GM12878 (cell line): Measurements from ENCODE around the gene SLC39A11. TPM values are rescaled to one million over a fixed set of nuclear protein-coding genes. Genes with fewer than 3 reads are reported as not detected.

Source experiments
- CBFB ChIP-seq: IDR thresholded peaks from 2 replicates; pipeline ENCODE4 v1.6.1; 2016; ENCODE audit warnings: antibody characterized with exemption, low read depth
- CEBPZ ChIP-seq: fragments of 150-350 bp; IDR thresholded peaks from 2 replicates; pipeline ENCODE4 v1.6.1; 2016; ENCODE audit warnings: low read depth, low read length
- EGR1 ChIP-seq, 2 experiments: IDR thresholded peaks; 1 replicate in 1 of 2; 2 replicates in 1 of 2; pipeline ENCODE4 v1.6.1; 2011 to 2012; ENCODE audit warnings: low read depth in 2 of 2, low read length in 2 of 2, borderline replicate concordance in 1 of 2, mild to moderate bottlenecking in 1 of 2, moderate library complexity in 1 of 2
- HDAC2 ChIP-seq: fragments of 200-600 bp; sonication (generic); IDR thresholded peaks from 2 replicates; pipeline ENCODE4 v1.6.1; 2017
- JUND ChIP-seq: IDR thresholded peaks from 2 replicates; pipeline ENCODE4 v1.6.1; 2012; ENCODE audit warnings: low read depth, mild to moderate bottlenecking, low read length, improper control_type of control experiment, moderate library complexity
- PKNOX1 ChIP-seq: fragments of 450-650 bp; IDR thresholded peaks from 2 replicates; pipeline ENCODE4 v1.6.1; 2016; ENCODE audit warnings: mild to moderate bottlenecking
- RCOR1 ChIP-seq: conservative IDR thresholded peaks from 2 replicates; pipeline ENCODE4 v1.6.1; 2012; ENCODE audit warnings: low read depth, low read length, improper control_type of control experiment
- YBX1 ChIP-seq: fragments of 450-650 bp; IDR thresholded peaks from 2 replicates; pipeline ENCODE4 v1.6.1; 2016; ENCODE audit warnings: antibody characterized with exemption
- polyA plus RNA-seq, 11 experiments: library from polyadenylated mRNA; depleted of rRNA in 4 of 11; unstranded in 6 of 11; stranded (reverse) in 5 of 11; fragments of >200 nt; fragmentation: Nextera tagmentation in 4 of 11; fragmentation: Illumina TruSeq in 1 of 11; extraction: Ambion mirVana in 4 of 11; extraction: Trizol in 1 of 11; gene quantifications; 1 replicate in 1 of 11; 2 replicates in 10 of 11; pipeline versions ENCODE4 v1.2.1 to v1.2.3, GENCODE V29; 2011 to 2016; ENCODE audit warnings: inconsistent platforms in 2 of 11, missing spikeins in 2 of 11, low read depth in 1 of 11
- total RNA-seq, 4 experiments: library from RNA; depleted of rRNA in 3 of 4; stranded (reverse); fragments of >200 nt in 3 of 4; fragmentation: Illumina TruSeq in 1 of 4; extraction: Trizol in 1 of 4; gene quantifications; 2 replicates each; pipeline versions ENCODE4 v1.2.1 to v1.2.3, GENCODE V29; 2013 to 2021
- TF ChIP-seq, protein P1 (sequence below): fragments of 450-650 bp; formaldehyde crosslinking; IDR thresholded peaks from 2 replicates; pipeline ENCODE4 v1.4.0; 2020; ENCODE audit warnings: mild to moderate bottlenecking, moderate library complexity

The SLC39A11 gene
- total and polyA plus RNA-seq, 10 of the 15 experiments (the other 5 are each of a cell fraction or from before 2014, with no cell fraction given) = 8.6 to 23.8 (median 14.0) TPM

- TF ChIP-seq JUND = no peak
- TF ChIP-seq PKNOX1 = no peak
- TF ChIP-seq CBFB = no peak
- no peak for TF ChIP-seq HDAC2
- no peak for TF ChIP-seq RCOR1
- TF ChIP-seq, protein P1, sequence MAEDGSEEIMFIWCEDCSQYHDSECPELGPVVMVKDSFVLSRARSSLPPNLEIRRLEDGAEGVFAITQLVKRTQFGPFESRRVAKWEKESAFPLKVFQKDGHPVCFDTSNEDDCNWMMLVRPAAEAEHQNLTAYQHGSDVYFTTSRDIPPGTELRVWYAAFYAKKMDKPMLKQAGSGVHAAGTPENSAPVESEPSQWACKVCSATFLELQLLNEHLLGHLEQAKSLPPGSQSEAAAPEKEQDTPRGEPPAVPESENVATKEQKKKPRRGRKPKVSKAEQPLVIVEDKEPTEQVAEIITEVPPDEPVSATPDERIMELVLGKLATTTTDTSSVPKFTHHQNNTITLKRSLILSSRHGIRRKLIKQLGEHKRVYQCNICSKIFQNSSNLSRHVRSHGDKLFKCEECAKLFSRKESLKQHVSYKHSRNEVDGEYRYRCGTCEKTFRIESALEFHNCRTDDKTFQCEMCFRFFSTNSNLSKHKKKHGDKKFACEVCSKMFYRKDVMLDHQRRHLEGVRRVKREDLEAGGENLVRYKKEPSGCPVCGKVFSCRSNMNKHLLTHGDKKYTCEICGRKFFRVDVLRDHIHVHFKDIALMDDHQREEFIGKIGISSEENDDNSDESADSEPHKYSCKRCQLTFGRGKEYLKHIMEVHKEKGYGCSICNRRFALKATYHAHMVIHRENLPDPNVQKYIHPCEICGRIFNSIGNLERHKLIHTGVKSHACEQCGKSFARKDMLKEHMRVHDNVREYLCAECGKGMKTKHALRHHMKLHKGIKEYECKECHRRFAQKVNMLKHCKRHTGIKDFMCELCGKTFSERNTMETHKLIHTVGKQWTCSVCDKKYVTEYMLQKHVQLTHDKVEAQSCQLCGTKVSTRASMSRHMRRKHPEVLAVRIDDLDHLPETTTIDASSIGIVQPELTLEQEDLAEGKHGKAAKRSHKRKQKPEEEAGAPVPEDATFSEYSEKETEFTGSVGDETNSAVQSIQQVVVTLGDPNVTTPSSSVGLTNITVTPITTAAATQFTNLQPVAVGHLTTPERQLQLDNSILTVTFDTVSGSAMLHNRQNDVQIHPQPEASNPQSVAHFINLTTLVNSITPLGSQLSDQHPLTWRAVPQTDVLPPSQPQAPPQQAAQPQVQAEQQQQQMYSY = no peak
- TF ChIP-seq EGR1 (IDR thresholded peaks at IDR 0.05; ENCODE audit: borderline replicate concordance in 1 of 2, low read depth in 2 of 2, low read length in 2 of 2) = no peak
- no peak for TF ChIP-seq CEBPZ
- TF ChIP-seq YBX1 = no peak
- TF ChIP-seq, all 136 proteins: peak for 0
Observed at GRCh38 chr17:73011016-73011486, 81.4 kb downstream of the SLC39A11 start (continued).
